ENCODE measurements around the gene C16orf82. TPM values are rescaled to one million over a fixed set of nuclear protein-coding genes. Genes with fewer than 3 reads are reported as not detected.

The C16orf82 gene
- not detected in 2 replicates for polyA plus RNA-seq (2013)

- Histone ChIP-seq H4K91ac (ENCODE audit: low read depth, low read length) (no peak within 1 kb of the TSS), H3K4ac (ENCODE audit: low read depth, low read length) (no peak within 1 kb of the TSS), H3K4me1 (ENCODE audit: control insufficient read depth in 1 of 2, insufficient read depth in 2 of 2, low read length in 2 of 2) (no peaks in the 10 kb centered on the region), H3K9ac (ENCODE audit: low read length) (no peak within 1 kb of the TSS), H4K12ac (ENCODE audit: low read depth, low read length) (no peak within 1 kb of the TSS), H2AK5ac (ENCODE audit: low read length) (no peak within 1 kb of the TSS), H2AFZ (ENCODE audit: insufficient read depth, low read length, poor library complexity) (no peak within 1 kb of the TSS), H3K79me1 (ENCODE audit: low read length) (no peaks in the 10 kb centered on the region), H3K79me2 (ENCODE audit: control insufficient read depth, insufficient read depth, low read length, poor library complexity) (no peaks in the 10 kb centered on the region), H2BK12ac (ENCODE audit: low read length) (no peak within 1 kb of the TSS), H3K27ac (ENCODE audit: low read depth, low read length) (no peak within 1 kb of the TSS), H3K36me3 (ENCODE audit: control insufficient read depth in 1 of 2, insufficient read depth in 2 of 2, low read length in 2 of 2) (no peaks in the 10 kb centered on the region), H3K23ac (ENCODE audit: low read length) (no peak within 1 kb of the TSS), H4K8ac (ENCODE audit: low read depth, low read length) (no peak within 1 kb of the TSS), H3K14ac (ENCODE audit: low read length) (no peak within 1 kb of the TSS), H3K18ac (ENCODE audit: low read length) (no peak within 1 kb of the TSS), H2BK120ac (ENCODE audit: insufficient read depth, low read length, poor library complexity) (no peak within 1 kb of the TSS), H3K4me2 (ENCODE audit: low read length) (no peak within 1 kb of the TSS), H2BK5ac (ENCODE audit: low read depth, low read length, poor library complexity) (no peak within 1 kb of the TSS), H3K27me3 (ENCODE audit: insufficient read depth, low read length) (no peaks in the 10 kb centered on the region), H3K4me3 (ENCODE audit: low read depth, low read length) (no peak within 1 kb of the TSS), H3K9me3 (ENCODE audit: insufficient read depth, low read depth, low read length) (peaks cover 3% of the 10 kb centered on the region)
- DNase-seq = no peak
- no CpG with 5 or more reads among the region's 22 CpGs for WGBS (ENCODE audit: extremely low coverage, insufficient coverage, insufficient read length)
Measured at GRCh38 chr16:27066668-27067537, at the start of gene C16orf82. TSS of gene C16orf82 (plus strand) at chr16:27066927.

- DNase-seq = no peak
- no peak overlapping the region for H3K9ac ChIP-seq (ENCODE audit: low read length)
- H2BK120ac ChIP-seq (ENCODE audit: insufficient read depth, low read length, poor library complexity) = no peak overlapping the region
- H4K91ac ChIP-seq (ENCODE audit: low read depth, low read length) = no peak overlapping the region
- no peak overlapping the region for H3K27ac ChIP-seq (ENCODE audit: low read depth, low read length)
- H3K79me1 ChIP-seq (ENCODE audit: low read length) = no peaks in the 10 kb centered on the region
- no peak overlapping the region for H2BK12ac ChIP-seq (ENCODE audit: low read length)
- H3K4me2 ChIP-seq (ENCODE audit: low read length) = no peak overlapping the region
- H3K27me3 ChIP-seq (ENCODE audit: insufficient read depth, low read length) = no peaks in the 10 kb centered on the region
- no peak overlapping the region for H3K4ac ChIP-seq (ENCODE audit: low read depth, low read length)
- H2AFZ ChIP-seq (ENCODE audit: insufficient read depth, low read length, poor library complexity) = no peak overlapping the region
- WGBS (ENCODE audit: extremely low coverage, insufficient coverage, insufficient read length) = no CpG with 5 or more reads among the region's 2 CpGs
- H3K4me3 ChIP-seq (ENCODE audit: low read depth, low read length) = no peak overlapping the region
- H4K12ac ChIP-seq (ENCODE audit: low read depth, low read length) = no peak overlapping the region
- no peak overlapping the region for H3K23ac ChIP-seq (ENCODE audit: low read length)
- no peak overlapping the region for H3K14ac ChIP-seq (ENCODE audit: low read length)
- no peak overlapping the region for H4K8ac ChIP-seq (ENCODE audit: low read depth, low read length)
- H3K36me3 ChIP-seq (ENCODE audit: control insufficient read depth in 1 of 2, insufficient read depth in 2 of 2, low read length in 2 of 2) = no peaks in the 10 kb centered on the region
- peaks cover 8% of the 10 kb centered on the region for H3K9me3 ChIP-seq (ENCODE audit: insufficient read depth, low read depth, low read length)
- H3K18ac ChIP-seq (ENCODE audit: low read length) = no peak overlapping the region
- H3K79me2 ChIP-seq (ENCODE audit: control insufficient read depth, insufficient read depth, low read length, poor library complexity) = no peaks in the 10 kb centered on the region
- no peak overlapping the region for H2AK5ac ChIP-seq (ENCODE audit: low read length)
- no peaks in the 10 kb centered on the region for H3K4me1 ChIP-seq (ENCODE audit: control insufficient read depth in 1 of 2, insufficient read depth in 2 of 2, low read length in 2 of 2)
- no peak overlapping the region for H2BK5ac ChIP-seq (ENCODE audit: low read depth, low read length, poor library complexity)
Measured at GRCh38 chr16:27020031-27020430, 46.7 kb upstream of the C16orf82 start.

- H3K4me3 ChIP-seq (ENCODE audit: low read depth, low read length) = no peak overlapping the region
- H3K9me3 ChIP-seq (ENCODE audit: insufficient read depth, low read depth, low read length) = peaks cover 8% of the 10 kb centered on the region
- H2BK120ac ChIP-seq (ENCODE audit: insufficient read depth, low read length, poor library complexity) = no peak overlapping the region
- no peak overlapping the region for H4K12ac ChIP-seq (ENCODE audit: low read depth, low read length)
- H3K79me1 ChIP-seq (ENCODE audit: low read length) = no peaks in the 10 kb centered on the region
- no peaks in the 10 kb centered on the region for H3K36me3 ChIP-seq (ENCODE audit: control insufficient read depth in 1 of 2, insufficient read depth in 2 of 2, low read length in 2 of 2)
- no peaks in the 10 kb centered on the region for H3K27me3 ChIP-seq (ENCODE audit: insufficient read depth, low read length)
- no peak overlapping the region for H2BK12ac ChIP-seq (ENCODE audit: low read length)
- no peak for DNase-seq
- no peak overlapping the region for H2AFZ ChIP-seq (ENCODE audit: insufficient read depth, low read length, poor library complexity)
- H3K18ac ChIP-seq (ENCODE audit: low read length) = no peak overlapping the region
- no peak overlapping the region for H3K4ac ChIP-seq (ENCODE audit: low read depth, low read length)
- no peaks in the 10 kb centered on the region for H3K4me1 ChIP-seq (ENCODE audit: control insufficient read depth in 1 of 2, insufficient read depth in 2 of 2, low read length in 2 of 2)
- H4K91ac ChIP-seq (ENCODE audit: low read depth, low read length) = no peak overlapping the region
- no peak overlapping the region for H3K23ac ChIP-seq (ENCODE audit: low read length)
- H3K9ac ChIP-seq (ENCODE audit: low read length) = no peak overlapping the region
- no peaks in the 10 kb centered on the region for H3K79me2 ChIP-seq (ENCODE audit: control insufficient read depth, insufficient read depth, low read length, poor library complexity)
- no CpG with 5 or more reads among the region's 2 CpGs for WGBS (ENCODE audit: extremely low coverage, insufficient coverage, insufficient read length)
- H2AK5ac ChIP-seq (ENCODE audit: low read length) = no peak overlapping the region
- H3K14ac ChIP-seq (ENCODE audit: low read length) = no peak overlapping the region
- H3K4me2 ChIP-seq (ENCODE audit: low read length) = no peak overlapping the region
- no peak overlapping the region for H3K27ac ChIP-seq (ENCODE audit: low read depth, low read length)
- no peak overlapping the region for H2BK5ac ChIP-seq (ENCODE audit: low read depth, low read length, poor library complexity)
- H4K8ac ChIP-seq (ENCODE audit: low read depth, low read length) = no peak overlapping the region
Measured at GRCh38 chr16:27024010-27024409, 42.7 kb upstream of the C16orf82 start.

- DNase-seq = no peak
- Histone ChIP-seq H4K8ac (ENCODE audit: low read depth, low read length) (no peak overlapping the region), H3K4me3 (ENCODE audit: low read depth, low read length) (no peak overlapping the region), H3K9ac (ENCODE audit: low read length) (no peak overlapping the region), H2BK120ac (ENCODE audit: insufficient read depth, low read length, poor library complexity) (no peak overlapping the region), H3K23ac (ENCODE audit: low read length) (no peak overlapping the region), H3K79me1 (ENCODE audit: low read length) (no peaks in the 10 kb centered on the region), H4K91ac (ENCODE audit: low read depth, low read length) (no peak overlapping the region), H3K14ac (ENCODE audit: low read length) (no peak overlapping the region), H3K79me2 (ENCODE audit: control insufficient read depth, insufficient read depth, low read length, poor library complexity) (no peaks in the 10 kb centered on the region), H2AFZ (ENCODE audit: insufficient read depth, low read length, poor library complexity) (no peak overlapping the region), H3K18ac (ENCODE audit: low read length) (no peak overlapping the region), H2BK5ac (ENCODE audit: low read depth, low read length, poor library complexity) (no peak overlapping the region), H2AK5ac (ENCODE audit: low read length) (no peak overlapping the region), H3K36me3 (ENCODE audit: control insufficient read depth in 1 of 2, insufficient read depth in 2 of 2, low read length in 2 of 2) (no peaks in the 10 kb centered on the region), H3K27ac (ENCODE audit: low read depth, low read length) (no peak overlapping the region), H3K4me2 (ENCODE audit: low read length) (no peak overlapping the region), H4K12ac (ENCODE audit: low read depth, low read length) (no peak overlapping the region), H3K9me3 (ENCODE audit: insufficient read depth, low read depth, low read length) (peaks cover 6% of the 10 kb centered on the region), H3K4ac (ENCODE audit: low read depth, low read length) (no peak overlapping the region), H3K4me1 (ENCODE audit: control insufficient read depth in 1 of 2, insufficient read depth in 2 of 2, low read length in 2 of 2) (no peaks in the 10 kb centered on the region), H2BK12ac (ENCODE audit: low read length) (no peak overlapping the region), H3K27me3 (ENCODE audit: insufficient read depth, low read length) (no peaks in the 10 kb centered on the region)
- WGBS (ENCODE audit: extremely low coverage, insufficient coverage, insufficient read length) = no CpG with 5 or more reads among the region's 6 CpGs
Measured at GRCh38 chr16:27025581-27025980, 41.1 kb upstream of the C16orf82 start.
